Effector memory CD8-positive, alpha-beta T cell (primary cell): ENCODE data around the gene FGF18.
"Not testable (repeated sequence)": the region's sequence is repeated elsewhere in the genome, so short reads cannot be mapped to it uniquely, and the experiment has no call there.

Experiments used
- ATAC-seq: fragments of 150-1000 bp; cut with Tn5 transposase; replicated peaks from 2 replicates; pipeline ENCODE4 v1.10.0; 2021; ENCODE audit warnings: mild to moderate bottlenecking, moderate library complexity
- DNase-seq, 3 experiments: peaks; one replicate each; pipeline ENCODE4 v3.0.0; 2021
- H3K27ac Mint-ChIP-seq, 2 donors: one replicate each; pipeline ENCODE4 v1.8.0; 2022; ENCODE audit warnings: mild to moderate bottlenecking in 2 of 2, mixed read lengths in 2 of 2, moderate library complexity in 2 of 2
- H3K27me3 Mint-ChIP-seq, 2 donors: one replicate each; pipeline ENCODE4 v1.8.0; 2022; ENCODE audit warnings: mixed read lengths in 2 of 2
- H3K36me3 Mint-ChIP-seq: one replicate; pipeline ENCODE4 v1.8.0; 2022; ENCODE audit warnings: mild to moderate bottlenecking, moderate library complexity, mixed read lengths; ENCODE audit not compliant: insufficient read depth
- H3K4me1 Mint-ChIP-seq, 2 donors: one replicate each; pipeline ENCODE4 v1.8.0; 2022; ENCODE audit warnings: low read depth in 2 of 2, mixed read lengths in 2 of 2
- H3K4me3 Mint-ChIP-seq, 2 donors: one replicate each; pipeline ENCODE4 v1.8.0; 2022; ENCODE audit warnings: mild to moderate bottlenecking in 2 of 2, mixed read lengths in 2 of 2, moderate library complexity in 2 of 2
- H3K9me3 Mint-ChIP-seq, 2 donors: one replicate each; pipeline ENCODE4 v1.8.0; 2022; ENCODE audit warnings: mixed read lengths in 2 of 2
- total RNA-seq, 9 experiments: gene quantifications; one replicate each; lab custom pipeline; 2026; lab: John Stamatoyannopoulos, UW

Gene FGF18
- 0.18 to 2.7 (median 0.45) reads per million in 9 experiments for total RNA-seq

- H3K36me3 Mint-ChIP-seq, result peaks cover 29% of the 10 kb centered on the region
- DNase-seq (peak; percentile 17 to 27 (median 19)), ATAC-seq (peak; percentile 55)
- H3K27ac Mint-ChIP-seq, result no peak within 1 kb of the TSS
- peaks cover 5 to 6% of the 10 kb centered on the region in 2 donors for H3K4me1 Mint-ChIP-seq
- peak within 1 kb of the TSS; percentile 80 to 81 for H3K4me3 Mint-ChIP-seq
- no peaks in the 10 kb centered on the region for H3K9me3 Mint-ChIP-seq
- peaks cover 14 to 37% of the 10 kb centered on the region in 2 donors for H3K27me3 Mint-ChIP-seq
These were observed at the start of gene FGF18 for GRCh38 chr5:171418982-171419687. Gene FGF18 (plus strand): TSS chr5:171419647. CDS start chr5:171420200, 553 bp downstream.

GRCh38 chr5:171369898-171370297 is 49.5 kb upstream of the FGF18 start:
- H3K27me3 Mint-ChIP-seq, result peaks cover 23 to 47% of the 10 kb centered on the region in 2 donors
- no peak overlapping the region for H3K4me3 Mint-ChIP-seq
- no peaks in the 10 kb centered on the region for H3K36me3 Mint-ChIP-seq
- no peak for ATAC-seq
- no peaks in the 10 kb centered on the region for H3K9me3 Mint-ChIP-seq
- DNase-seq, result no peak
- peaks cover 2 to 4% of the 10 kb centered on the region in 2 donors for H3K4me1 Mint-ChIP-seq
- no peak overlapping the region for H3K27ac Mint-ChIP-seq

- not testable (repeated sequence) for H3K4me1 Mint-ChIP-seq, ATAC-seq, DNase-seq, H3K4me3 Mint-ChIP-seq, H3K27ac Mint-ChIP-seq, H3K9me3 Mint-ChIP-seq, H3K36me3 Mint-ChIP-seq
- peaks cover 16 to 37% of the 10 kb centered on the region in 2 donors for H3K27me3 Mint-ChIP-seq
These were observed 48.6 kb upstream of the FGF18 start for GRCh38 chr5:171370881-171371280.

GRCh38 chr5:171371326-171371725 is 48.1 kb upstream of the FGF18 start:
- Mint-ChIP-seq H3K4me1 (peaks cover 0 to 2% of the 10 kb centered on the region in 2 donors), H3K9me3 (no peaks in the 10 kb centered on the region), H3K27me3 (peaks cover 16 to 33% of the 10 kb centered on the region in 2 donors), H3K4me3 (no peak overlapping the region), H3K36me3 (no peaks in the 10 kb centered on the region), H3K27ac (no peak overlapping the region)
- no peak for DNase-seq
- no peak for ATAC-seq

- Mint-ChIP-seq H3K4me3 (no peak overlapping the region), H3K36me3 (no peaks in the 10 kb centered on the region), H3K9me3 (no peaks in the 10 kb centered on the region)
These were observed 39.5 kb upstream of the FGF18 start for GRCh38 chr5:171379961-171380360.

GRCh38 chr5:171384416-171384815 is 35.0 kb upstream of the FGF18 start:
- ATAC-seq, H3K4me3 Mint-ChIP-seq, H3K27ac Mint-ChIP-seq, H3K9me3 Mint-ChIP-seq, DNase-seq, H3K27me3 Mint-ChIP-seq: not testable (repeated sequence)
- Mint-ChIP-seq H3K36me3 (peaks cover 29% of the 10 kb centered on the region), H3K4me1 (peaks cover 19 to 25% of the 10 kb centered on the region in 2 donors)

More at GRCh38 chr5:171379961-171380360, 39.5 kb upstream of the FGF18 start:
- no peak for ATAC-seq
- Mint-ChIP-seq H3K27ac (no peak overlapping the region), H3K27me3 (no peaks in the 10 kb centered on the region), H3K4me1 (no peaks in the 10 kb centered on the region)
- no peak for DNase-seq

GRCh38 chr5:171384999-171385398 is 34.4 kb upstream of the FGF18 start:
- not testable (repeated sequence) for H3K4me3 Mint-ChIP-seq, DNase-seq, H3K27ac Mint-ChIP-seq, H3K9me3 Mint-ChIP-seq, ATAC-seq, H3K27me3 Mint-ChIP-seq
- peaks cover 24 to 31% of the 10 kb centered on the region in 2 donors for H3K4me1 Mint-ChIP-seq
- peaks cover 31% of the 10 kb centered on the region for H3K36me3 Mint-ChIP-seq

- H3K4me3 Mint-ChIP-seq, result peak overlapping the region; percentile 37 to 68
- no peak overlapping the region for H3K27ac Mint-ChIP-seq
- peaks cover 36 to 41% of the 10 kb centered on the region in 2 donors for H3K4me1 Mint-ChIP-seq
- no peaks in the 10 kb centered on the region for H3K27me3 Mint-ChIP-seq
- DNase-seq, result no peak
- H3K9me3 Mint-ChIP-seq, result peaks cover 0 to 1% of the 10 kb centered on the region in 2 donors
- H3K36me3 Mint-ChIP-seq, result peaks cover 42% of the 10 kb centered on the region
- ATAC-seq, result no peak
These were observed 33.3 kb upstream of the FGF18 start for GRCh38 chr5:171386006-171386671.

- H3K4me3 Mint-ChIP-seq, result peak overlapping the region; percentile 89 to 92
- H3K9me3 Mint-ChIP-seq, result peaks cover 0 to 1% of the 10 kb centered on the region in 2 donors
- no peak for ATAC-seq
- H3K27me3 Mint-ChIP-seq, result no peaks in the 10 kb centered on the region
- no peak for DNase-seq
- peaks cover 48% of the 10 kb centered on the region for H3K36me3 Mint-ChIP-seq
- H3K27ac Mint-ChIP-seq, result peak overlapping the region; percentile 96 to 98
- peaks cover 40 to 44% of the 10 kb centered on the region in 2 donors for H3K4me1 Mint-ChIP-seq
These were observed 32.5 kb upstream of the FGF18 start for GRCh38 chr5:171386861-171387344.

GRCh38 chr5:171387345-171387969 is 32.0 kb upstream of the FGF18 start, which contains the start of gene NPM1:
Gene NPM1 (plus strand): TSS chr5:171387849. CDS start chr5:171387949, 100 bp downstream.
- ATAC-seq (peak; percentile 75), DNase-seq (peak; percentile 94 to 96 (median 95))
- Mint-ChIP-seq H3K4me3 (peak within 1 kb of the TSS; percentile 89 to 92), H3K36me3 (peaks cover 53% of the 10 kb centered on the region), H3K27ac (peak within 1 kb of the TSS; percentile 96 to 98), H3K27me3 (no peaks in the 10 kb centered on the region), H3K4me1 (peaks cover 44 to 45% of the 10 kb centered on the region in 2 donors), H3K9me3 (peaks cover 0 to 1% of the 10 kb centered on the region in 2 donors)

- DNase-seq, result peak; percentile 74 to 79 (median 75)
- H3K4me1 Mint-ChIP-seq, result peaks cover 50 to 52% of the 10 kb centered on the region in 2 donors
- peak overlapping the region; percentile 89 to 92 for H3K4me3 Mint-ChIP-seq
These were observed 31.3 kb upstream of the FGF18 start for GRCh38 chr5:171387970-171388815.

GRCh38 chr5:171388816-171389168 is 30.7 kb upstream of the FGF18 start:
- peaks cover 67% of the 10 kb centered on the region for H3K36me3 Mint-ChIP-seq
- H3K4me3 Mint-ChIP-seq, result peak overlapping the region; percentile 89 to 92
- peaks cover 0 to 1% of the 10 kb centered on the region in 2 donors for H3K9me3 Mint-ChIP-seq
- no peak for DNase-seq
- no peaks in the 10 kb centered on the region for H3K27me3 Mint-ChIP-seq
- ATAC-seq, result no peak
- peaks cover 53% of the 10 kb centered on the region in 2 donors for H3K4me1 Mint-ChIP-seq
- peak overlapping the region; percentile 96 to 98 for H3K27ac Mint-ChIP-seq

More at GRCh38 chr5:171387970-171388815, 31.3 kb upstream of the FGF18 start:
- Mint-ChIP-seq H3K27me3 (no peaks in the 10 kb centered on the region), H3K9me3 (peaks cover 0 to 1% of the 10 kb centered on the region in 2 donors), H3K36me3 (peaks cover 61% of the 10 kb centered on the region), H3K27ac (peak overlapping the region; percentile 96 to 98)
- peak; percentile 51 for ATAC-seq
